MM.1S (cell line): Measurements from ENCODE around the gene DYNC1I1.

Source experiments
- DNase-seq: peaks from one replicate; pipeline ENCODE4 v3.0.0-alpha.2; 2015
- H2AFZ ChIP-seq: fragments of 300-600 bp; sonication (generic); 2 replicates; pipeline ENCODE4 v1.6.0; 2016; ENCODE audit warnings: antibody characterized with exemption, low read length
- H3F3A ChIP-seq: fragments of 300-600 bp; sonication (generic); 2 replicates; pipeline ENCODE4 v1.6.1; 2016; ENCODE audit warnings: mild to moderate bottlenecking, antibody characterized with exemption, low read length, moderate library complexity, mixed read lengths; ENCODE audit not compliant: insufficient read depth
- H3K27ac ChIP-seq: fragments of 300-600 bp; sonication (generic); 2 replicates; pipeline ENCODE4 v1.5.1; 2016; ENCODE audit warnings: mild to moderate bottlenecking, low read length
- H3K27me3 ChIP-seq: fragments of 300-600 bp; sonication (generic); replicated peaks from 2 replicates; pipeline ENCODE4 v1.6.0; 2016; ENCODE audit warnings: low read length; ENCODE audit not compliant: insufficient read depth
- H3K36me3 ChIP-seq: fragments of 300-600 bp; sonication (generic); replicated peaks from 2 replicates; pipeline ENCODE4 v1.6.1; 2016; ENCODE audit warnings: mild to moderate bottlenecking, low read length, mixed read lengths; ENCODE audit not compliant: insufficient read depth
- H3K4me1 ChIP-seq: fragments of 300-600 bp; sonication (generic); 2 replicates; pipeline ENCODE4 v1.6.1; 2016; ENCODE audit warnings: low read length, mixed read lengths
- H3K4me2 ChIP-seq: fragments of 300-600 bp; sonication (generic); 2 replicates; pipeline ENCODE4 v1.6.0; 2016; ENCODE audit warnings: low read depth, low read length
- H3K4me3 ChIP-seq: fragments of 300-600 bp; sonication (generic); 2 replicates; pipeline ENCODE4 v1.5.1; 2016; ENCODE audit warnings: low read length, mixed read lengths
- H3K79me2 ChIP-seq: fragments of 300-600 bp; sonication (generic); 2 replicates; pipeline ENCODE4 v1.6.1; 2016; ENCODE audit warnings: mixed run types, low read length, mixed read lengths
- H3K9ac ChIP-seq: fragments of 300-600 bp; sonication (generic); 2 replicates; pipeline ENCODE4 v1.6.1; 2016; ENCODE audit warnings: low read length, mixed read lengths
- H3K9me2 ChIP-seq: fragments of 300-600 bp; sonication (generic); replicated peaks from 2 replicates; pipeline ENCODE4 v1.6.1; 2016; ENCODE audit warnings: mild to moderate bottlenecking, low read length, mixed read lengths; ENCODE audit not compliant: insufficient read depth
- H3K9me3 ChIP-seq: fragments of 300-600 bp; sonication (generic); replicated peaks from 2 replicates; pipeline ENCODE4 v1.6.1; 2016; ENCODE audit warnings: mild to moderate bottlenecking, low read length, mixed read lengths; ENCODE audit not compliant: insufficient read depth
- H4K20me1 ChIP-seq: fragments of 300-600 bp; sonication (generic); 2 replicates; pipeline ENCODE4 v1.6.1; 2016; ENCODE audit warnings: mild to moderate bottlenecking, low read length, moderate library complexity, mixed read lengths; ENCODE audit not compliant: insufficient read depth
- EZH2 ChIP-seq: fragments of 300-600 bp; sonication (generic); optimal IDR thresholded peaks from 2 replicates; pipeline ENCODE3; 2017; ENCODE audit warnings: low read depth, mild to moderate bottlenecking, antibody characterized with exemption, low read length, mixed read lengths
- EZH2phosphoT487 ChIP-seq: fragments of 300-600 bp; sonication (generic); IDR thresholded peaks from 2 replicates; pipeline ENCODE4 v1.6.1; 2018; ENCODE audit warnings: antibody characterized with exemption, low read length
- TF ChIP-seq, protein P1 (sequence below): fragments of 300-600 bp; sonication (generic); IDR thresholded peaks from 2 replicates; pipeline ENCODE4 v1.5.1; 2016; ENCODE audit warnings: antibody characterized with exemption, low read length, mixed read lengths

The DYNC1I1 gene

GRCh38 chr7:96041171-96041570 lies 268.8 kb downstream of the DYNC1I1 start:
- no peaks in the 10 kb centered on the region for H3K79me2 ChIP-seq
- TF ChIP-seq EZH2: no peak
- TF ChIP-seq EZH2phosphoT487: no peak
- TF ChIP-seq, protein P1, sequence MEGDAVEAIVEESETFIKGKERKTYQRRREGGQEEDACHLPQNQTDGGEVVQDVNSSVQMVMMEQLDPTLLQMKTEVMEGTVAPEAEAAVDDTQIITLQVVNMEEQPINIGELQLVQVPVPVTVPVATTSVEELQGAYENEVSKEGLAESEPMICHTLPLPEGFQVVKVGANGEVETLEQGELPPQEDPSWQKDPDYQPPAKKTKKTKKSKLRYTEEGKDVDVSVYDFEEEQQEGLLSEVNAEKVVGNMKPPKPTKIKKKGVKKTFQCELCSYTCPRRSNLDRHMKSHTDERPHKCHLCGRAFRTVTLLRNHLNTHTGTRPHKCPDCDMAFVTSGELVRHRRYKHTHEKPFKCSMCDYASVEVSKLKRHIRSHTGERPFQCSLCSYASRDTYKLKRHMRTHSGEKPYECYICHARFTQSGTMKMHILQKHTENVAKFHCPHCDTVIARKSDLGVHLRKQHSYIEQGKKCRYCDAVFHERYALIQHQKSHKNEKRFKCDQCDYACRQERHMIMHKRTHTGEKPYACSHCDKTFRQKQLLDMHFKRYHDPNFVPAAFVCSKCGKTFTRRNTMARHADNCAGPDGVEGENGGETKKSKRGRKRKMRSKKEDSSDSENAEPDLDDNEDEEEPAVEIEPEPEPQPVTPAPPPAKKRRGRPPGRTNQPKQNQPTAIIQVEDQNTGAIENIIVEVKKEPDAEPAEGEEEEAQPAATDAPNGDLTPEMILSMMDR: no peak
- H3K27me3 ChIP-seq: no peaks in the 10 kb centered on the region
- no peaks in the 10 kb centered on the region for H3K9me3 ChIP-seq
- H2AFZ ChIP-seq: no peak overlapping the region
- H3K4me3 ChIP-seq: no peak overlapping the region
- no peaks in the 10 kb centered on the region for H3K4me1 ChIP-seq
- H3K27ac ChIP-seq: no peak overlapping the region
- no peak overlapping the region for H3K9ac ChIP-seq
- DNase-seq: no peak
- no peaks in the 10 kb centered on the region for H3K36me3 ChIP-seq
- no peaks in the 10 kb centered on the region for H3K9me2 ChIP-seq
- H3K4me2 ChIP-seq: no peak overlapping the region
- no peaks in the 10 kb centered on the region for H3F3A ChIP-seq
- H4K20me1 ChIP-seq: no peaks in the 10 kb centered on the region

DNA sequence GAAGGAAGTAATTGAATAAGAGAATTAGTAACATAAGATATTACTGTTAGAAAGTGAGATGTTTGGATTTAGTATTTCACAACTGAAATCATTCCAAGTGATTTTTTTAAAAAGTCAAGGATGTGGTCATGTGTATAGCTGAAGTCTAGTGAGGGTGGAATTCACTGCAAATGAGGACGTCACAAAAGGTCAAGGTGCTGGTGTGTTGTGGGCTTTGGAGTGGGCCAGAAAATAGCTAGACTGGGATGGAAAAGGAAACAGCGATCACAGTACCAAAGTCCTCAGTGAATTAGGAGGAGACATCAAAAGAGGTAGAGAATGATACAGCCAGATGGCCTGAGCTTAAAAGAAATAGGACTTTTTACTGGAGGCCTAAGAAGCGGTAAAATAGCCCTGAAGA lies 272.8 kb downstream of the DYNC1I1 start:
- no peaks in the 10 kb centered on the region for H3K4me1 ChIP-seq
- no peak overlapping the region for H3K4me3 ChIP-seq
- no peak overlapping the region for H2AFZ ChIP-seq
- no peak overlapping the region for H3K9ac ChIP-seq
- no peak overlapping the region for H3K27ac ChIP-seq
- no peaks in the 10 kb centered on the region for H3K9me2 ChIP-seq
- H3K27me3 ChIP-seq: no peaks in the 10 kb centered on the region
- no peaks in the 10 kb centered on the region for H3K9me3 ChIP-seq
- H3K4me2 ChIP-seq: no peak overlapping the region
- DNase-seq: no peak
- H4K20me1 ChIP-seq: no peaks in the 10 kb centered on the region
- no peaks in the 10 kb centered on the region for H3K79me2 ChIP-seq
- H3K36me3 ChIP-seq: no peaks in the 10 kb centered on the region
- no peak for TF ChIP-seq EZH2
- no peak for TF ChIP-seq EZH2phosphoT487
- TF ChIP-seq, protein P1: no peak
- no peaks in the 10 kb centered on the region for H3F3A ChIP-seq

GRCh38 chr7:96045919-96046318 lies 273.6 kb downstream of the DYNC1I1 start:
- Histone ChIP-seq H3K36me3 (no peaks in the 10 kb centered on the region), H3K4me2 (no peak overlapping the region), H3K9me3 (no peaks in the 10 kb centered on the region), H3K4me3 (no peak overlapping the region), H3K9ac (no peak overlapping the region), H2AFZ (no peak overlapping the region), H3K9me2 (no peaks in the 10 kb centered on the region), H3F3A (no peaks in the 10 kb centered on the region), H3K4me1 (no peaks in the 10 kb centered on the region), H4K20me1 (no peaks in the 10 kb centered on the region), H3K27me3 (no peaks in the 10 kb centered on the region), H3K27ac (no peak overlapping the region), H3K79me2 (no peaks in the 10 kb centered on the region)
- DNase-seq: no peak
- TF ChIP-seq EZH2: no peak
- no peak for TF ChIP-seq EZH2phosphoT487
- TF ChIP-seq, protein P1: no peak

DNA sequence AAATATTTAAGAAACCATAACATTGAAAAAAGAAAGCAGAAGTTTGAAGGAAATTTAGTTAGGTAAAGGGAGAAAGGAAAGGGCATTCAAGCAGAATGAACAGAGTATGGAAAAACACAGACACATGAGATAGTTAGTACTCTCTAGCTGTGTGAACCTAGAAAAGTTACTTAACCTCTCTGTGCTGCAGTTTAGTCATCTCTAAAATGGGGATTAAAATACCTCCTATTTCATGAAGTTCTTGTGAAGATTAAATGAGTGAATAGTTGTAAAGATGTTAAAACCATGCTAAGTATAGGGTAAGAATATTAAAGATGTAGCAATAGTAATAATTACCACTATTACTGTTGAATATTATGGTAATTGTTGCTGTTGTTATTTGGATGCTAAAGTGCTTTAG lies 279.9 kb downstream of the DYNC1I1 start:
- H4K20me1 ChIP-seq: no peaks in the 10 kb centered on the region
- H3K4me2 ChIP-seq: no peak overlapping the region
- DNase-seq: no peak
- no peaks in the 10 kb centered on the region for H3K4me1 ChIP-seq
- no peak overlapping the region for H3K4me3 ChIP-seq
- no peaks in the 10 kb centered on the region for H3K9me2 ChIP-seq
- H3K27me3 ChIP-seq: no peaks in the 10 kb centered on the region
- no peak overlapping the region for H3K27ac ChIP-seq
- no peaks in the 10 kb centered on the region for H3F3A ChIP-seq
- H3K9me3 ChIP-seq: no peaks in the 10 kb centered on the region
- no peak for TF ChIP-seq EZH2phosphoT487
- TF ChIP-seq, protein P1: no peak
- no peak for TF ChIP-seq EZH2
- no peak overlapping the region for H3K9ac ChIP-seq
- H3K79me2 ChIP-seq: no peaks in the 10 kb centered on the region
- H3K36me3 ChIP-seq: no peaks in the 10 kb centered on the region
- H2AFZ ChIP-seq: no peak overlapping the region
